DMS 273 (cell line): ENCODE results near the gene PRKCG.

Experiments used
- DNase-seq: peaks from one replicate; lab custom pipeline; 2025; ENCODE audit not compliant: unreplicated experiment; lab: John Stamatoyannopoulos, UW

PRKCG gene

GRCh38 chr19:53871454-53871853 lies 10.5 kb upstream of the PRKCG start:
- DNase-seq = no peak

DNA sequence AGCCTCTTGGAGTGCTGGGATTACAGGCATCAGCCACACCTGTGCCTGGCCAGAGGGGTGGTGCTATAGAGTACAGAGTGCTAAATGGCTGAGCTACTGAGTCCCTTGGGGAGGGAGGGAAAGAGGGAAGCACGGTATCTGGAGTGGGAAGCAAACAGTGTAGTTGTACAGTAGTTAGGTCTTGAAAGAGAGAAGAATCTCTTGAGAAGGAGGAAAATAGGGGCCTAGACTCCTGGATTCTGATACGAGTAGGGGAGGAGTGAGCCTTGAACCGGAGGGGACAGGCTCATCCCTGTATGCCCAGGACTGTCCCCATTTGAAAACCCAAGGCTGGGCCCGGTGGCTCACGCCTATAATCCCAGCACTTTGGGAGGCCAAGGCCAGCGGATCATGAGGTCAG lies 9.2 kb upstream of the PRKCG start:
- no peak for DNase-seq

- DNase-seq = no peak
Measured at GRCh38 chr19:53873773-53874605, 8.0 kb upstream of the PRKCG start.

- DNase-seq = no peak
Measured at GRCh38 chr19:53874606-53874990, 7.4 kb upstream of the PRKCG start.

GRCh38 chr19:53875602-53876325 lies 6.2 kb upstream of the PRKCG start:
- no peak for DNase-seq

- no peak for DNase-seq
Measured at GRCh38 chr19:53876651-53877224, 5.3 kb upstream of the PRKCG start.

GRCh38 chr19:53877361-53877766 lies 4.6 kb upstream of the PRKCG start:
- DNase-seq = no peak

GRCh38 chr19:53878776-53879139 lies 3.2 kb upstream of the PRKCG start:
- no peak for DNase-seq

- DNase-seq = peak; percentile 93
Measured at GRCh38 chr19:53879140-53880081, 2.6 kb upstream of the PRKCG start.

GRCh38 chr19:53880711-53881481 lies 1.1 kb upstream of the PRKCG start:
- DNase-seq = no peak

DNA sequence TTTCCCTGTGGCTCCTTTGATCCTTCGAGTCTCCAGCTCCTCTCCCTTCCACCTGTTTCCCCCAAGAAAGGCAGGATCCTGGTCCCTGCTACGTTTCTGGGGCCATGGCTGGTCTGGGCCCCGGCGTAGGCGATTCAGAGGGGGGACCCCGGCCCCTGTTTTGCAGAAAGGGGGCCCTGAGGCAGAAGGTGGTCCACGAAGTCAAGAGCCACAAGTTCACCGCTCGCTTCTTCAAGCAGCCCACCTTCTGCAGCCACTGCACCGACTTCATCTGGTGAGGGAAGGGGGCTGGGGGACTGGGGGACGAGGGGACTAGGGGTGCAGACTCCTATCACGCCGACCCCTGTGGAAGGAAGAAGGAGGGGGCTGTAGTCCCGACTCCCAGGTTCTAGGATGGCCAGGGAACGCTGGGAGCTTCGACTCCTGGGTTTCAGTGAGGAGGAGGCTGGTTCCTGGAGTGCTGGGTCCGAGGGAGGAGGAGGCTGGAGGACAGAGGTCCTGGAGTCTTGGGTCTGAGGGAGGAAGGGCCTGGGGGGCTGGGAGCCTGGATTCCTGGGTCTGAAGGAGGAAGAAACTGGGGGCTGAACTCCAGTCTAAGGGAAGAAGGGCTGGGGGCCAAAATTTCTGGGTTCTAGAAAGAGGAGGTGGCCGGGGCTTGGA lies 524 bp downstream of the PRKCG start:
- DNase-seq = no peak

- DNase-seq = peak; percentile 21
Measured at GRCh38 chr19:53883231-53883661, 1.2 kb downstream of the PRKCG start.

GRCh38 chr19:53883741-53884140 lies 1.7 kb downstream of the PRKCG start:
- DNase-seq = no peak

DNA sequence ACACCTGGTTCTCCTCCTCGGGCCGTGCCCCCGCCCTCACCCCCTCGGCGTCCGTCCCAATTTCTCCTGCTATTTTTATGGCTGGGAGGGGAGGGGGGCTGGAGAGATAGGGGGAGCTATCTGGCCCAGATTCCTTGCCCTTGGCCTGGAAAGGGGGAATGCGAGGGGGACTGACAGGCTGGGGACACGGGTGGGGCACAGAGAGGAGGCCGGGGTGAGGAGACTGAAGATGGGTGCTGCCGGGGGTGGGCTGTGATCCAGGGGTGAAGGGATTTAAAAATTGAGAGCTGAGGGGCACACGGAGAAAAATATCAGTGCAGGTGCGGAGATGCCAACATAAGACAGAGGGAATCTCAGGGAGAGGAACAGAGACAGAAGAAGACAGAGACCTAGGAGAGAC lies 2.3 kb downstream of the PRKCG start:
- no peak for DNase-seq

DNA sequence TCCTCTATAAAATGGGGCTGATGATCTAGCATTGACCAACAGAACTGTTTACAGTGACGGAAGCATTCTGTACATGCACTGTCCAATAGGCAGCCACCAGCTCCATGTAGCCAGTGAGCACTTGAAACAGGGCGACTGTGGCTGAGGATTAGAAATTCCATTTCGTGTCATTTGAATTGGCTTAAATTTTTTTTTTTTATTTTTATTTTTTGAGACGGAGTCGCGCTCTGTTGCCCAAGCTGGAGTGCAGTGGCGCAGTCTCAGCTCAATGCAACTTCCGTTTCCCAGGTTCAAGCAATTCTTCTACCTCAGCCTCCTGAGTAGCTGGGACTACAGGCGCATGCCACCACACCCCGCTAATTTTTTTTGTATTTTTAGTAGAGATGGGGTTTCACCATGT lies 3.0 kb downstream of the PRKCG start:
- DNase-seq = no peak

DNA sequence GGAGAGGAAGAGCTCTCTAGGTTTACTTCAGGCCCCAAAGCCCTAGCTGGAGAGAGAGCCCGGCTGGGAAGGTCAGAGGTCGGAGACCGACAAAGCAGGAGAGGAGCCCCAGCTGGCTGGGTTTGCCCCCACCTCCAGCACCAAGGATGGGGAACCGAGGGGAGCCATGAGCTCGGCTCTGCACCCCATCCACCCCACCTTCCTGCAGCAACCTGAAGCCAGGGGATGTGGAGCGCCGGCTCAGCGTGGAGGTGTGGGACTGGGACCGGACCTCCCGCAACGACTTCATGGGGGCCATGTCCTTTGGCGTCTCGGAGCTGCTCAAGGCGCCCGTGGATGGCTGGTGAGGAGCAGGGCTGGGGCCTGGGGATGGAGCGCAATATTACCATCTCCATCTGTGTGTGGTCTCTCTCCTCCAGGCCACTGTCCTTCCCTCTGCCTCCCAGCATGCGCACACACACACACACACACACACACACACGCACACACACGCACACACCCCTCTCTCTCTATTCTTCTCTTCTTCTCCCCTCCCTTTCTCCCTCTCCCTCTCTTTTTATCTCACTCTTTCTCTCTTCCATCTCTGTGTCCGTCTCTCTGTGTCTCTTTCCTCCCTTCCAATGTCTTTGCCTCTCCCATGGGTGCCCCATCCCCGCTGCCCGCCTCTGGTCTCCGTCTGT lies 10.4 kb downstream of the PRKCG start:
- DNase-seq = no peak

GRCh38 chr19:53892981-53893325 lies 11.0 kb downstream of the PRKCG start:
- DNase-seq = peak; percentile 21

GRCh38 chr19:53894707-53895106 lies 12.7 kb downstream of the PRKCG start:
- DNase-seq = no peak

DNA sequence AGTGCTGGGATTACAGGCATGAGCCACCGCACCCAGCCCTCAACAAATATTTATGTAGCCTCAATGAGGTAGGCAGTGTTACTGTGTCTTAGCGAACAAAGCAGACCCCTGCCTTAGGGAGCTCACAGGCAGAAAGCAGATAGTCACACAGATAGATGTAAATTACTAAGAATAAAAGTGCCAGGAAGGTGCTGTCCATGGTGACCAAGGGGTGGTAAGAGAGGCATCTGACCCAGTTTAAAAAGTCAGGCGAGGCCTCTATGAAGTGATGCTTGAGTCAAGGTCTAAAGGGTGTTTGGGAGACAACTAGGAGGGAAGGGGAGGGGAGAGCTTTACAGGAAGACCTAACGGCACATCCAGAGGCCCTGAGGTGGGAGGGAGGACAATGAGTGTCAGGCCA lies 14.7 kb downstream of the PRKCG start:
- DNase-seq = no peak
